GM04503 (cell line): ENCODE results near the gene TAX1BP1.
A peak's percentile ranks its signal among the peaks of the same experiment; 100 is the strongest.

Experiments
- DNase-seq: peaks from one replicate; pipeline ENCODE4 v3.0.0-alpha.2; 2012; ENCODE audit warnings: low read depth

Gene TAX1BP1

GRCh38 chr7:27739909-27740448 lies at the start of gene TAX1BP1:
Gene TAX1BP1 (plus strand): TSS chr7:27740162. CDS start chr7:27748525, 8,363 bp downstream.
- DNase-seq: peak; percentile 70

- DNase-seq: no peak
Measured at GRCh38 chr7:27690649-27691048, 49.3 kb upstream of the TAX1BP1 start.

GRCh38 chr7:27693794-27694193 lies 46.2 kb upstream of the TAX1BP1 start:
- no peak for DNase-seq

GRCh38 chr7:27695096-27695495 lies 44.9 kb upstream of the TAX1BP1 start:
- no peak for DNase-seq

GRCh38 chr7:27697861-27698430 lies 42.0 kb upstream of the TAX1BP1 start:
- DNase-seq: no peak

- no peak for DNase-seq
Measured at GRCh38 chr7:27699751-27700150, 40.2 kb upstream of the TAX1BP1 start.

- DNase-seq: no peak
Measured at GRCh38 chr7:27700501-27700900, 39.5 kb upstream of the TAX1BP1 start.

GRCh38 chr7:27703181-27703580 lies 36.8 kb upstream of the TAX1BP1 start:
- no peak for DNase-seq

GRCh38 chr7:27704422-27705199 lies 35.4 kb upstream of the TAX1BP1 start:
- no peak for DNase-seq

GRCh38 chr7:27705200-27705594 lies 34.8 kb upstream of the TAX1BP1 start:
- no peak for DNase-seq

GRCh38 chr7:27708485-27708884 lies 31.5 kb upstream of the TAX1BP1 start:
- DNase-seq: no peak

- DNase-seq: no peak
Measured at GRCh38 chr7:27709137-27710075, 30.6 kb upstream of the TAX1BP1 start.

GRCh38 chr7:27712217-27712616 lies 27.7 kb upstream of the TAX1BP1 start:
- DNase-seq: no peak

- DNase-seq: no peak
Measured at GRCh38 chr7:27714831-27715444, 25.0 kb upstream of the TAX1BP1 start.

- DNase-seq: no peak
Measured at GRCh38 chr7:27723085-27723484, 16.9 kb upstream of the TAX1BP1 start.

- DNase-seq: no peak
Measured at GRCh38 chr7:27727058-27727457, 12.9 kb upstream of the TAX1BP1 start.

GRCh38 chr7:27730112-27730511 lies 9.8 kb upstream of the TAX1BP1 start:
- no peak for DNase-seq

- no peak for DNase-seq
Measured at GRCh38 chr7:27734583-27734982, 5.4 kb upstream of the TAX1BP1 start.

GRCh38 chr7:27735165-27735564 lies 4.8 kb upstream of the TAX1BP1 start:
- no peak for DNase-seq

GRCh38 chr7:27735831-27736230 lies 4.1 kb upstream of the TAX1BP1 start:
- no peak for DNase-seq

GRCh38 chr7:27737178-27737577 lies 2.8 kb upstream of the TAX1BP1 start:
- no peak for DNase-seq

GRCh38 chr7:27737616-27738015 lies 2.3 kb upstream of the TAX1BP1 start:
- no peak for DNase-seq
